ENCODE data around the gene C3.

Gene C3

DNA sequence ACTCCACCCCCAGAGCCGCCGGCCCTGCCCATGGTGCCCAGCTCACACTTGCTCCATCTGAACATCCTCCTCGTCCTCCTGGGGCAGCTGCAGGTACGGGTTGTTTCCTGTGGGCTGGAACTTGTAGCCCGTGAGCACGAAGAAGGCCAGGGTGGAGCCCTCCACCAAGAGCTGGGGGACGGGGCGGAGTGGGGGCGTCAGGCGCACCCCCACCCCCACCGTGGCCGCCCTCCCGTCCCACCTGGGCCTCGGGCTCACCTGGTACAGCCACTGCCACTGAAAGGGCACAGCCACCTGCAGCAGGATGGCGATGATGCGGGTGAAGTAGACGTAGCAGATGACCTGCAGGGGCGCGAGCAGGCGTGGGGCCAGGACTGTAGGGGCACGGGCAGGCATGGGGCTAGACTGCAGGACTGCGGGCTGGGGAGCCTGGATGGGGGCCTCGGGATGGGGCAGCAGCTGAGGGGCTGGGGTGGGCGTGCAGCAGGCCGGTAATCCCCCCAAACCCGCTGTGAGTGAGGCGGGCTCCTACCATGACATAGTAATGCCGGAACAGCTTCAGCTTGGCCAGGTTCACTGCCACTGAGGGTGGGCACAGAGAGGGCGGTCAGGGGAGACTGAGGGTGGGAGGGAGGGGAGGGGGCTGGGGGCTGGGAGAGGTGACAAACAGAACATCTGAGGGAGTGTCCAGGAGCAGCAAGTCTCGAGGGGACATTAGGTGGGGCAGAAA is 10.7 kb upstream of the C3 start:
- peaks cover 4% of the 10 kb centered on the region; the same call in 1 of the 2 replicates for H3K36me3 ChIP-seq (ENCODE audit: low read depth)
- H3K9me3 ChIP-seq (ENCODE audit: severe bottlenecking): no peaks in the 10 kb centered on the region
- TF ChIP-seq, protein P1, sequence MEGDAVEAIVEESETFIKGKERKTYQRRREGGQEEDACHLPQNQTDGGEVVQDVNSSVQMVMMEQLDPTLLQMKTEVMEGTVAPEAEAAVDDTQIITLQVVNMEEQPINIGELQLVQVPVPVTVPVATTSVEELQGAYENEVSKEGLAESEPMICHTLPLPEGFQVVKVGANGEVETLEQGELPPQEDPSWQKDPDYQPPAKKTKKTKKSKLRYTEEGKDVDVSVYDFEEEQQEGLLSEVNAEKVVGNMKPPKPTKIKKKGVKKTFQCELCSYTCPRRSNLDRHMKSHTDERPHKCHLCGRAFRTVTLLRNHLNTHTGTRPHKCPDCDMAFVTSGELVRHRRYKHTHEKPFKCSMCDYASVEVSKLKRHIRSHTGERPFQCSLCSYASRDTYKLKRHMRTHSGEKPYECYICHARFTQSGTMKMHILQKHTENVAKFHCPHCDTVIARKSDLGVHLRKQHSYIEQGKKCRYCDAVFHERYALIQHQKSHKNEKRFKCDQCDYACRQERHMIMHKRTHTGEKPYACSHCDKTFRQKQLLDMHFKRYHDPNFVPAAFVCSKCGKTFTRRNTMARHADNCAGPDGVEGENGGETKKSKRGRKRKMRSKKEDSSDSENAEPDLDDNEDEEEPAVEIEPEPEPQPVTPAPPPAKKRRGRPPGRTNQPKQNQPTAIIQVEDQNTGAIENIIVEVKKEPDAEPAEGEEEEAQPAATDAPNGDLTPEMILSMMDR (IDR thresholded peaks at IDR 0.05; ENCODE audit: poor library complexity, severe bottlenecking): no peak
- no peaks in the 10 kb centered on the region for H3K27me3 ChIP-seq (ENCODE audit: insufficient read depth, poor library complexity, severe bottlenecking)
- no peak for ATAC-seq (ENCODE audit: low read depth)
- no peaks in the 10 kb centered on the region for H3K4me1 ChIP-seq (ENCODE audit: insufficient read depth, poor library complexity, severe bottlenecking)
- no peak overlapping the region for H3K27ac ChIP-seq (ENCODE audit: poor library complexity, severe bottlenecking)
- no peak overlapping the region for H3K4me3 ChIP-seq (ENCODE audit: severe bottlenecking)
- no peak for DNase-seq (ENCODE audit: low spot score)

DNA sequence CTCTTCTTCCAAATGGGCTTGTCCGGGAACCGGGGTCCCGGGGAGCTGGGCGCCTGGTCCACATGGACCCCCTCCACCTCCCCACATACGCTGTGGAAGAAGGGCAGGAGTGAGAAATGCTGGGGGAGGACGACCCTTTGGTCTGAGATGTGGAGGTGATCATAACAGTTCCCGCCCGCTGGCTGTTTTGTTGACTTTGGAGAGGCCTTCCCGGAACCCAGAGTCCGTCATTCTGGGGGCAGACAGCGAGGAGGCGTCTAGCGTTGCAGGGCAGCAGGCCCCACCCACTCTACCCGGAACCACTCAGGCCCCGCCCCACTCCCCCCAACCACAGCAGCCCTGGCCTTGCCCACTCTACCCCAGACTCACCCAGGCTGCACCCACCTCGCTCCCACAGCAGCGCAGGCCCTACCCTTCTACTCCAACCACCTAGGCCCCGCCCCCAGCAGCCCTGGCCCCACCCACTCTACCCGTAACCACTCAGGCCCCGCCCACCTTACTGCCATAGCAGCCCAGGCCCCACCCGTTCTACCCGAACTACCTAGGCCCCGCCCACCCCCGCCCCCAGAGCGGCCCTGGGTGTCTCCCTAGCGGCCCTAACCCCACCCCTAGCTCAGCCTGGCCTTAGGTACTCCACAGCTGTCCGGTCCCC is 9.8 kb upstream of the C3 start:
- DNase-seq (ENCODE audit: low spot score): no peak
- Histone ChIP-seq H3K9me3 (ENCODE audit: severe bottlenecking) (no peaks in the 10 kb centered on the region), H3K4me3 (ENCODE audit: severe bottlenecking) (no peak overlapping the region)

DNA sequence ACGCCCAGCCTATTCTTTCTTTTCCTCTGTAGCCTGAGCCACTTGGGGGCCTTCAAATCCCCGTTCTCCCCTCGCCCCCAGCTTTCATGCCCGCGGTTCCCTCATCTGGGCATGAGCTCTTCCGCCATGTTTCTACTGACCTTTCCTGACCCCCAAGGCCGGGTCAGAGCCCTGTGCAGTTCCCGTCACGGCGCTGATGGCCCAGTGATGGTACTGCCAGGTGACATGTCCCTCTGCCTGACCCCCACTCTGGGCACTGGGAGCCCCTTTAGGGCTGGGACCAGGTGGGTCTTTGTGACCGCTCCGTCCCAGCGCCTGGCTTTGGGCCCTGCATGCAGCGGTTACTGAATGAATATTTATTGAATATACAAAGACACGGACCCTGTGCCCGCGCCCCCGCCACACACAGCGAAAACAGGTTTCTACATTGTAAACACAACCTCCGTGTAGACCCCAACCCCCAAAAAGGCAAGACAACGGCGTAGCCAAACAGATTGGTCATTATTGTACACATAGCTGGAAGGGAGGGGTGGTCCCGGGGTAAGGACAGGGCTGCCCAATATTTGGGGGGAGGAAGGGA is 9.2 kb upstream of the C3 start:
- Histone ChIP-seq H3K27ac (ENCODE audit: poor library complexity, severe bottlenecking) (no peak overlapping the region), H3K4me3 (ENCODE audit: severe bottlenecking) (no peak overlapping the region), H3K4me1 (ENCODE audit: insufficient read depth, poor library complexity, severe bottlenecking) (no peaks in the 10 kb centered on the region), H3K27me3 (ENCODE audit: insufficient read depth, poor library complexity, severe bottlenecking) (no peaks in the 10 kb centered on the region), H3K9me3 (ENCODE audit: severe bottlenecking) (no peaks in the 10 kb centered on the region), H3K36me3 (ENCODE audit: low read depth) (no peaks in the 10 kb centered on the region; the same call in 1 of the 2 replicates)
- ATAC-seq (ENCODE audit: low read depth) (no peak), DNase-seq (ENCODE audit: low spot score) (no peak)
- TF ChIP-seq, protein P1 (IDR thresholded peaks at IDR 0.05; ENCODE audit: poor library complexity, severe bottlenecking): no peak

More for the DNA sequence above, 9.8 kb upstream of the C3 start:
- peaks cover 4% of the 10 kb centered on the region; the same call in 1 of the 2 replicates for H3K36me3 ChIP-seq (ENCODE audit: low read depth)
- ATAC-seq (ENCODE audit: low read depth): peak; percentile 67
- H3K4me1 ChIP-seq (ENCODE audit: insufficient read depth, poor library complexity, severe bottlenecking): no peaks in the 10 kb centered on the region
- no peaks in the 10 kb centered on the region for H3K27me3 ChIP-seq (ENCODE audit: insufficient read depth, poor library complexity, severe bottlenecking)
- no peak overlapping the region for H3K27ac ChIP-seq (ENCODE audit: poor library complexity, severe bottlenecking)
- TF ChIP-seq, protein P1 (IDR thresholded peaks at IDR 0.05; ENCODE audit: poor library complexity, severe bottlenecking): no peak

DNA sequence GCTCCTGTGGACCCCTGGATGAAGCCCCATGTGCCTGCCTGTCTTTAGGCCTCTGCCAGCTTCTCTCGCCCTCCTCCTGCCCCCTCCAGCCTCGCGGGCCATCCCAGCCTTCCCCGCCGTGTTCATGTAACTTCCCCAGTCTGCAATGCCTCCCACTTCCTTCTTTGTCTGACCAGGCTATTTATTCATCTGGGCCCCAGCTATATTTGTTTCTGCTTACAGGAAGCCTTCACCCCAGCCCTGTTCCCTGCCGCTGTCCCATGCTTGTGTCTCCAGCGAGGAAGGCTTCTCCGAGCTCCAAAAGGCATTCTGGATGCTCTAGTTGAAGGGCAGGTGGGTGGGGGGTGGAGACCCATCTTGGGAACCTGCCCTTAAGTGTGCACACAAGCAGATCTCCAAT is 7.9 kb upstream of the C3 start:
- Histone ChIP-seq H3K27me3 (ENCODE audit: insufficient read depth, poor library complexity, severe bottlenecking) (no peaks in the 10 kb centered on the region), H3K36me3 (ENCODE audit: low read depth) (no peaks in the 10 kb centered on the region; the same call in 1 of the 2 replicates), H3K27ac (ENCODE audit: poor library complexity, severe bottlenecking) (no peak overlapping the region), H3K4me3 (ENCODE audit: severe bottlenecking) (no peak overlapping the region), H3K4me1 (ENCODE audit: insufficient read depth, poor library complexity, severe bottlenecking) (no peaks in the 10 kb centered on the region), H3K9me3 (ENCODE audit: severe bottlenecking) (no peaks in the 10 kb centered on the region)
- TF ChIP-seq, protein P1 (IDR thresholded peaks at IDR 0.05; ENCODE audit: poor library complexity, severe bottlenecking): no peak
- ATAC-seq (ENCODE audit: low read depth) (no peak), DNase-seq (ENCODE audit: low spot score) (no peak)

Data from RWPE2 (cell line).